Hematopoietic multipotent progenitor cell treated with erythropoietin and hydrocortisone succinate and interleukin-3 and kit ligand, for 4 days (in vitro differentiated cells): ENCODE measurements around the gene SPINT1.
"Not testable (repeated sequence)": the region's sequence is repeated elsewhere in the genome, so short reads cannot be mapped to it uniquely, and the experiment has no call there.

Source experiments
- DNase-seq: peaks from one replicate; pipeline ENCODE4 v3.0.0-alpha.2; 2015

The SPINT1 gene

DNA sequence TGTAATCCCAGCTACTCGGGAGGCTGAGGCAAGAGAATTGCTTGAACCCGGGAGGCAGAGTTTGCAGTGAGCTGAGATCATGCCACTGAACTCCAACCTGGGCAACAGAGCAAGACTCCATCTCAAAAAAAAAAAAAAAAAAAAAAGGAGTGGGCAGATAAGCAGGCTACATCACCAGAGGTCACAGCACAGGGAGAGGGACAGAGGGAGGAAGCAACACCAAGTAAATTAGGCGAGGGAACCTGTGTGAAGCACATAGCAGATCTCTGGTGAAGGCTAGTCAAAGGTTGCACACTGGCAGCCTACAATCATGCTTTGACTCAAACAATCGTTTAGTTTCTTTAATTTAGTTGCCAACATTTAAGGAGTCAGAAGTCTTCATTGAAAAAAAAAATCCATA lies 17.3 kb downstream of the SPINT1 start:
- not testable (repeated sequence) for DNase-seq

DNA sequence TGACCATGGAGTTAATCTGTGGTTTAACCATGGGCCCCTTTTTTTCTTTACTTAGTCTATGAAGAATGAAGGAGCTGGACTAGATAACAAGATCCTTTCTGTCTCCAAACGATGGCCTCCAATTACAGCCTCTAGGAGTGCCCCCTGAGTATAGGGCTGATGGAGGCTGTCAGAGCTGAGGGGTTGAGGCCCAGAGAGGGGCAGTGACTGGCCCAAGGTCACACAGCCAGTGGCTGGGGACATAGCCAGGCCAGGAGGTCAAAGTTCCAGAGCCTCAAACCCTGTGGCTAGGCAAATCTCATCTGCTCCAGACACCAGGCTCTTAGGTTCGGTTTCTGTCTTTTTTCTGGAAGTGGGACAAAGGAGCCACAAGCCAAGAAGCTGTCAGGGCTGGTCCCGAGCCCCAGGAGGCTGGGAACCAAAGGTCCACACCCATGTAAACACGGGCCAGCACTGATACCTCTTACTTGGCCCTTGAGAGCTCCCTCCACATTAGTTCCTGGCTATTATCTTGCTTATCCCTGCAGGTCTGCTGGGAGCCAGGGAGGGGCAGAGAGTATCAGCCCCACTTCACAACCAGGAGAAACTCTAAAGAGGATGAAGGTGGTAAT lies 19.9 kb downstream of the SPINT1 start:
- no peak for DNase-seq

- no peak for DNase-seq
These were observed 23.4 kb downstream of the SPINT1 start for GRCh38 chr15:40867199-40867598.

DNA sequence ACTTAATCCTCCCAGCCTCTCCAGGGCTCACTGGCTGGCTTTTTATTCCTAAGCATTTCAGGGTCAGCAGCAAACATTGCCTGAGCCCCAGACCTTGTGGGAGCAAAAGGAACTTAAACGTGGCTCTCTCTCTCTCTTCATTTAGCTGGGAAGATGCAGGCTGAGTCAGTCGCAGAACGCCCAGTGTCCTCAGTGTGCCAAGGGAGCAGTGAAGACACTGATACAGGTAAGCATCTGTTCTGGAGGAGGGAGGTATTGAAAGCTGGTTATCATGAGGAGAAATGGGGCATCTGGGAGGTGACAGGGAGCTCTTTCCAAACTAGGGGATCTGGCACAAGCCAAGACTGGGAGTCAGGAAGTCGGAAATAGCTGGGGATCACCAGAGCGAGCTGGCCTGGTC lies 25.8 kb downstream of the SPINT1 start:
- DNase-seq = no peak

DNA sequence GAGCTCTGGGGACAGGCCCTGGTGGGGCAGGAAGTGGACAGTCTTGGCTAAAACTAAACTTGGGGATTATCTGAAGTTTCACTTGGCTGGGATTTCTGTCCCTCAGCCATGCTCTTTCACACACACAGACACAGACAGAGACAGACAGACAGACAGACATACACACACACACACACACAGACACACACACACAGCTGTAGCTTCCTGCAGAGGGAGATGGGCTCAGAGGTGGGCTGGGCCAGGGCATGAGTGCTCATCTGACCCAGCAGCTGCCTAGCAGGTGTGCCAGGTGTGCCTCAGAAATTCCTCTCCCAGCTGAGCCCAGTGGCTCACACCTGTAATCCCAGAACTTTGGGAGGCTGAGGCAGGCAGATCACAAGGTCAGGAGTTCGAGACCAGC lies 26.9 kb downstream of the SPINT1 start:
- DNase-seq = no peak

GRCh38 chr15:40871749-40872617 lies 28.1 kb downstream of the SPINT1 start:
- no peak for DNase-seq

DNA sequence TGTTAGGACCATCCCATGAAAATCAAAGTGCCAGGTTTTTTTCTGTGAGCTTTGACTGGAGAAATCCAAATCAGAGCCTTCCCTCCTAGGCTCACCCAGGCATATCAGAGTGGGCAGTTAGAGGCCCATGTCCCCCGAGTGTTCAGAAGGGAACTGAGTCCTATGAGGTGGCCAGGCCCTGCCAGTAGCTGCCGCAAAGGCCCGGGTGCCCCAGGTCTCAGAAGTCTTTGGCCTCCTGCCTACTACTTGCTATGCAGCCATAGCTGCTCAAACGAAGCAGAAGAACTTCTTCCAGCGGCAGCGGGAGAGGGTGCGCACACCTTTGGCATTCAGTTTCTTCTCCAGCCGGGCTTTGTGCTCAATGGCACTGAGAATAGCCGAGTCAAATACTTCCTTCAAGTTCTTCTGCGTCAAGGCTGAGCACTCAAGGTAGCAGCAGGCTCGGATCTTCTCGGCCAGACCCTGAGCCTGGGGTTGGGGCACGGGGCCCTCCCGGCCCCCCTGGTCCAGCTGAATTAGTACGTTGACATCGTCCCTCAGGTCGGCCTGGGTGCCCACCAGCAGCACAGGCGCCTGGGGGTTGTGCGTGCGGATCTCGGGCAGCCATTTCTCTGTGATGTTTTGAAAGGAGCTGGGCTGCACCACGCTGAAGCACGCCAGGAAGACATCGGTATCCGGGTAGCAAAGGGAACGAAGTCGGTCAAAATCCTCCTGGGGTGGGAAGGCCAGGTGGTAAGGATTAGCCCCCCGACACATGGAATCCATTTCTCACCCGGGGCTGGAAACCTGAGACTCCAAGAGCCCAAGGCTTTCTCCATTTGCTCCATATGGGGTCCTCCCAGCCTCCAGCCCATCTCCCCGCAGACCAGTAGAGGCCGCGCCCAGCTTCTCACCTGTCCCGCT lies 29.2 kb downstream of the SPINT1 start:
- DNase-seq = no peak

DNA sequence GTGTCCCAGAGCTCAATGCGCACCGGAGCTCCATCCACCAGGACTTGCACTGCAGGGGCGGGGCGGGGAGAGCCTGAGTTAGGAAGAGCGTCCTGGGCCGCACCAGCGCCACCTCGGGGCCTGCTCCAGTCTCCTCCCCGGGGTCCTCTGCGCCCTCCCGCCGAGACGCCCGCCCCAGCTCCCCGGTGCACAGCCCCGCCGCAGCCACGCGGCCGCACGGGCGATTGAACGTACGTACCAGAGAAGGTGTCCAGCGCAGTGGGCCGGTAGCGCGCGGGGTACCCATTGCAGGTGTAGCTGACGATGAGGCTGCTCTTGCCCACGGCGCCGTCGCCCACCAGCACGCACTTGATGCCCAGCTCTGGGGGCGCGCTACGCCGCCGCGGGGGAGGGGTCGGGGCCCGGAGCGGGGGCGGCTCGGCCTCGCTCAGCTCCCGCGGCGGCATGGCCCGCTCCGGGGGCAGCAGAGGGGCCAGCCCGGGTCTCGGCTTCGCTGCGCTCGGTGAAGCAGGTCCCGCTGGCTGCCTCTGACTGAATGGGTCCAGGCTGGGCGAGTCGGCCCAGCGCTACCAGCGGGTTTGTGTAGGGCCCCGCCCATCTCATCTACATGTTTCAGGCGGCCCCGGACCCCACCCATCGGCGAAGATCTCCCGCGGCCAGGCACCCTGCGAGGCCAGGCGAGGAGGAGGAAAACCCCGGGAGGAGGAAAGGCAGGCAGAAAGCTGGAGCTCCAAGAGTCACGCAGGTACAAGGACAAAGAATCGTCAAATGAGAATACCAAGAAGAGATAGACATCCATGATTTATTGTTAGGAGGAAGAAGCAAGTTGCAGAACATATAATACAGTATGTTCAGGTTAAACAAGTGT lies 30.1 kb downstream of the SPINT1 start, which contains the start of gene RHOV:
RHOV (minus strand) TSS at position 541 of the 868 bp plus-strand sequence; CDS start at position 446, 95 bp downstream.
- peak; percentile 81 for DNase-seq

GRCh38 chr15:40875991-40876730 lies 32.3 kb downstream of the SPINT1 start:
- DNase-seq = no peak

- no peak for DNase-seq
These were observed 33.8 kb downstream of the SPINT1 start for GRCh38 chr15:40877694-40878093.

DNA sequence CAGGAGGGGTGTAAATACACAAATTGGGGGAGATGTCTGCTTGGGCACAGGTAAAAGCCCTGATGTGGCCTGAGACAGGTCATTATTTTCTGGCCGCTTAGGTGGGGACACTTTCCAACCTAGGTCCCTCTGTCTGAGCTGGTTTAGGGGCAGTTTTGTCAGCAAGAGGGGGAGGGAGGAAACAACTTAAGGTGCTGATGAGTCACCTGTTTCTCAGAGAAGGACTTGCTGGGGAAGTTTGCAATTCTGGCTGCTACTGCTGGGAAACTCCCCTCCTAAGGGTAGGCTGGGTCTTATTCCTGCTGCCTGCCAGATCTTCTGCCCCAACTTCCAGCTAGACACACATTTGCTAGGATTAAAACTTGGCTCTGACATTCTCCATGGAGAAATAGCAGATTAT lies 34.9 kb downstream of the SPINT1 start:
- DNase-seq = no peak

DNA sequence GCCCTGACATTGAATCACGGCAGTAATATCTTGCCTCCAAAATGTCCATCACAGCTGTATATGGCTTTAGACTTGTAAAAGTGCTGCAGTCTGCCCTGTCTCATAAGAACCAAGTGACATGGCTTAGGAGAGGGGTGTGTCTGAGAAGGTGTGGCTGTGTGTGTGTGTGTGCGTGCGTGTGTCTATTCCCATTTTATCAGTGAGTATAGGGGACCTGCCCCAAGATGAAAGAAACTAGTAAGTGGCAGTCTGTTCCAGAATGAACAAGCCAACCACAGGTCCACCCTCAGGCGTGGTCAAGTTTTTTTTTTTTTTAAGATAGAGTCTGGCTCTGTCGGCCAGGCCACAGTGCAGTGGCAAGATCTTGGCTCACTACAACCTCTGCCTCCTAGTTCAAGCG lies 35.8 kb downstream of the SPINT1 start:
- DNase-seq = peak; percentile 80

- DNase-seq = no peak
These were observed 37.5 kb downstream of the SPINT1 start for GRCh38 chr15:40881351-40881750.

GRCh38 chr15:40886586-40886985 lies 42.7 kb downstream of the SPINT1 start:
- no peak for DNase-seq

- no peak for DNase-seq
These were observed 45.3 kb downstream of the SPINT1 start for GRCh38 chr15:40889112-40889511.

DNA sequence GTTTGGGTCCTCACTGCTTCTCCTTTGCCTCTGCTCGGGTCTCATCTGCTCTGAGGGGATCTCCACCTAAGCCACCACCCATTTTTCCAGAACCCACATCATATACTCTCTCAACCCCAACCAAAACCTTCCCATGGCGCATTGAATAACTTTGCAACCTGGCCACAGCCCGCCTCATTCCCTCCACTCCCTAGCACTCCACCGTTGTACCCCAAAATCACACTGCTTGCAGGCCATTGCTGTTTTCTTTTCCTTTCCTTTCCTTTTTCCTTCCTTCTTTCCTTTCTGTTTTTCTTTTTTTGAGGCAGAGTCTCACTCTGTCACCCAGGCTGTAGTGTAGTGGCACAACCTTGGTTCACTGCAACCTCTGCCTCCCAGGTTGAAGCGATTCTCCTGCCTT lies 47.3 kb downstream of the SPINT1 start:
- DNase-seq = no peak

DNA sequence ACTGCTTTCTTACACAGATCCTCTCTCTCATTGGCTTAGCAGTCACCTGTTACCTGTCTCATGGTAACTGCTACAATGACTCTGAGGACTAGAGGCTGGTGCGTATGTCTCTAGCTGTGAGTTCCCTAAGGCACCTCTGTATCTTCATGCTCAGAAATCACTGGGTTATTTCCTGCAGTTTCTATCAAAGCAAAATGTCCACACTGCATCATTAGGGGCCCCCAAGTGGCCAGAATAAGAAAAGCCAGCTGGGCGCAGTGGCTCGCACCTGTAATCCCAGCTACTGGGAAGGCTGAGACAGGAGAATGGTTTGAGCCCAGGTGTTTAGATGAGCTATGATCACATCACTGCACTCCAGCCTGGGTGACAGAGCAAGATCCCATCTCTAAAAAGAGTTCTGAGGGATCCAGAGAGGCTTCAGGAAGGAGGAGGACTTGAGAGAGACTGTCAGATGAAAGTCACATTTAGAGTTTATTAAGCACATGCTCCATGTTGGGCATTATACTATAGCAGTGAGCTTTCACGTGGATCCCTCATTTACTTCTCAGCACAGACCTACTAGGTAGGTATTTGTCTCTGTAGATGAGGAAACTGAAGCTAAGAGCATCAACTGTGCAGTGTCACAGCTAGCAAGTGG lies 48.1 kb downstream of the SPINT1 start:
- peak; percentile 76 for DNase-seq

DNA sequence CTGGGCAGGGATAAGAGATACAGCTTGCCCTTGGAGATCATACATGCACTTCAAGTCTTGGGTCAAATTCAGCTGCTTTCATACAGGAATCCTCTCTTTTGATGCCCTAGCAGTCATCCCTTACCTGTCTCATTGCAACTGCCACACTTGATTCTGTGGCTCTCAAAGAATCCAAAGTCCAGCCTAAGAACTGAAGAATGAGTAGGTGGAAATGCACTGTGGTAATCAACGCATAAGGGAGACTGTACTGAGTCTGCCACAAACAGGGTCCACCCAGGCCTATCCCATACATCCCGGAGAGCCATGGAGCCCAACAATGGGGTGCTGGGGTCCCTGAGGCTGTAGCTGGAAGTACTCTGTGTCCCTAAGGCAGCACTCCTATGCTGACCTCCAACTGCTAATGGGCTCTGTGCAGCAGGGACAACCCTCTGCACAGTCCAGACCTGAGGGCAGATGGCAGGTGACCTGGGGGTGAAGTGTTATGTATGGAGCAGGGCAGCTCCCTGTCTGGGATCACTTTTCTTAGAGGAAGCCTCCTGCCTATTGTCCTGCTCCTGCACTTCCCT lies 48.7 kb downstream of the SPINT1 start:
- no peak for DNase-seq

DNA sequence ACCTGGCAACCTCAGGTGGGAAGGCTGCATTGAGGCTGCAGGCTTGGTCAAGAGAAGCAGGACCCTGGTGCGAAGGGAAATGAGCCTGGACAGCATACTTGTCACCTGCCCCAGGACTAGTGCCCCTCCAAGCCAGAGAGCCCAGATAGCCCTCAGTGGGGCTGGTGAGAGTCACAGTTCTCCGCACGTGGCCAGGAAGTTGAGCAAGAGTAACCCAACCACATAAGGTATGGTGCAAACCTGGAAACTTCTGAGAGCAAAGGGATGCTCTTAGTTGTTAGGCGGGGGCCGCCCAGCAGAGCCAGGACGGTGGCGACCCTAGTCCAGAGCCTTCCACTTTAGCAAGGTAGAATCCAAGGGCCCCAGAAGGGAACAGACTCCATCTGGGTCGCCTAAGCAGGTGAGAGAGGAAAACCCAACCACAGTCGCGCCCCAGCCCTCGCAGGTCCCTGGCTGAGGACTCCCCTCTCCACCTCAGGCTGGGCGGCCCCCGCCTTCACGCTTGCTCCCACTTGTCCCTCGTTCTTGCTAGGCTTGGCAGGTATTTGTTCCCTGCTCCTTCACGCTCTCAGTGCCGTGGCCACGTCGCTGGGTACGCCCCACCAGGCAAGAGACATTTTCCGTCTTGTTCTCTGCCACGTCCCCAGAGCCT lies 49.3 kb downstream of the SPINT1 start:
- no peak for DNase-seq
